H1 (cell line): ENCODE data around the gene PELO. TPM values are rescaled to one million over a fixed set of nuclear protein-coding genes. Genes with fewer than 3 reads are reported as not detected.

Experiments
- SAP30 ChIP-seq: fragments of 300-600 bp; sonication (generic); IDR thresholded peaks from 2 replicates; pipeline ENCODE4 v1.7.1; 2012; ENCODE audit warnings: low read length, moderate library complexity, mild to moderate bottlenecking, inconsistent platforms; ENCODE audit not compliant: insufficient read depth, insufficient replicate concordance
- SRF ChIP-seq: IDR thresholded peaks from 2 replicates; pipeline ENCODE4 v1.6.1; 2011; ENCODE audit warnings: mild to moderate bottlenecking, low read depth, low read length, moderate library complexity
- polyA plus RNA-seq, 7 experiments: library from polyadenylated mRNA; depleted of rRNA in 3 of 7; stranded (reverse) in 5 of 7; unstranded in 2 of 7; fragments of >200 nt in 5 of 7; fragments of 200-250 nt in 2 of 7; gene quantifications; 1 replicate in 5 of 7; 2 replicates in 1 of 7; 4 replicates in 1 of 7; pipeline versions ENCODE4 v1.2.1 to v1.2.3, GENCODE V29; 2011 to 2013; ENCODE audit warnings: missing spikeins in 2 of 7, mixed read lengths in 2 of 7
- total RNA-seq: library from RNA; stranded (reverse); fragmentation: NEBNext Ultra II Directional; extraction: Animal tissue kit (Norgen Biotek cat#: 25700); gene quantifications from 2 replicates; pipeline ENCODE4 v1.2.1, GENCODE V29; 2021

PELO gene
- total and polyA plus RNA-seq, 2 of the 8 experiments (the other 6 are each of a cell fraction or from before 2014, with no cell fraction given), result 10.8 to 18.5 TPM

DNA sequence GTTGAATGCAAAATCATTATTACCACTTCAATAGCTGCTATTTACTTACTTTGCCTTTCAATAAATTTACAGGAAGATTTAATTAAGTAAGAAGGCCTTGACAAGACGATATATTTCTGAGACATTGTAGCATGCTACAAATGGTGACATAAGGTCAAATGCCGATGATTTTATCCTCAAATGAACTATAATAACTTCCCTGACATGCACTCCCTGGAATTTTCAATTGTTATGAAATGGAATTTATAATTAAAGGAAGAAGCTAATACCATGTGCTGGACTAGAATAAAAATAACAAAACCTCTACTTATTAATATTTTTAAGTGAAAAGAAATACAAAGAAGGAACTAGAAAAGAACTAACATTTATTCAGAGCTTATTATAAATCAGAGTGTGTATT, 30.2 kb upstream of the PELO start (continued):
- TF ChIP-seq SAP30 (no peak), SRF (no peak)
